OCI-LY3 (cell line): ENCODE measurements around the gene RPS16.

Source experiments
- CTCF ChIP-seq: fragments of 200-600, 300-600 bp; sonication (generic); IDR thresholded peaks from 2 replicates; pipeline ENCODE4 v1.5.1; 2014; ENCODE audit warnings: antibody characterized with exemption, low read length, low read depth
- EZH2phosphoT487 ChIP-seq: fragments of 200-600 bp; shearing (Covaris generic); IDR thresholded peaks from 2 replicates; pipeline ENCODE4 v1.6.1; 2018; ENCODE audit warnings: antibody characterized with exemption, mixed run types, low read depth

- TF ChIP-seq CTCF: no peak
- no peak for TF ChIP-seq EZH2phosphoT487
Observed at GRCh38 chr19:39385629-39386411, 49.9 kb downstream of the RPS16 start.
